B cell (primary cell): ENCODE measurements around the gene NLRX1. TPM values are rescaled to one million over a fixed set of nuclear protein-coding genes. Genes with fewer than 3 reads are reported as not detected.

Source experiments
- ATAC-seq: fragments of 200-7000 bp; cut with Tn5 transposase; one replicate; pipeline ENCODE4 v1.10.0; 2021; ENCODE audit warnings: low read depth, mild to moderate bottlenecking, moderate number of reproducible peaks, moderate library complexity
- CTCF ChIA-PET: fragments of 350-600 bp; sonication (Branson Sonifier 250); formaldehyde crosslinking; loops from one replicate; lab custom pipeline; 2021; ENCODE audit warnings: antibody characterized with exemption, inconsistent platforms; lab: Charles Lee
- POLR2A ChIA-PET: fragments of 350-600 bp; sonication (Branson Sonifier 250); formaldehyde crosslinking; loops from one replicate; lab custom pipeline; 2021; ENCODE audit warnings: antibody characterized with exemption; lab: Charles Lee
- DNase-seq: peaks from one replicate; pipeline ENCODE4 v3.0.0; 2013
- H2AFZ ChIP-seq: 2 replicates; pipeline ENCODE4 v1.6.1; 2012; ENCODE audit warnings: mild to moderate bottlenecking, low read depth, low read length; ENCODE audit not compliant: insufficient read depth, poor library complexity, severe bottlenecking
- H3K27ac ChIP-seq, 2 donors: 1 replicate in 1 of 2; 2 replicates in 1 of 2; pipeline ENCODE4 v1.5.1; 2012 to 2013; ENCODE audit warnings: low read length in 2 of 2, mild to moderate bottlenecking in 2 of 2, moderate library complexity in 1 of 2
- H3K27me3 ChIP-seq, 4 experiments: fragments of 200-600 bp in 1 of 4; sonication (generic) in 1 of 4; replicated peaks in 1 of 4; 1 replicate in 2 of 4; 2 replicates in 2 of 4; pipeline versions ENCODE4 v1.6.1 to v1.7.0; 2013 to 2016; ENCODE audit warnings: low read length in 3 of 4, mild to moderate bottlenecking in 2 of 4, mixed read lengths in 1 of 4, moderate library complexity in 1 of 4; ENCODE audit not compliant: insufficient read depth in 4 of 4, control insufficient read depth in 3 of 4; ENCODE audit errors: control extremely low read depth in 1 of 4
- H3K36me3 ChIP-seq, 2 experiments: replicated peaks in 1 of 2; 1 replicate in 1 of 2; 2 replicates in 1 of 2; pipeline versions ENCODE4 v1.6.1 to v1.7.1; 2013; ENCODE audit warnings: low read length in 1 of 2; ENCODE audit not compliant: insufficient read depth in 2 of 2, control insufficient read depth in 1 of 2; ENCODE audit errors: control extremely low read depth in 1 of 2, extremely low read depth in 1 of 2
- H3K4me1 ChIP-seq, 2 donors: fragments of 200-600 bp in 1 of 2; sonication (generic) in 1 of 2; 1 replicate in 1 of 2; 2 replicates in 1 of 2; pipeline versions ENCODE4 v1.5.1 to v1.6.1; 2013 to 2017; ENCODE audit warnings: low read length in 2 of 2; ENCODE audit not compliant: control insufficient read depth in 2 of 2, insufficient read depth in 2 of 2
- H3K4me2 ChIP-seq: replicated peaks from 2 replicates; pipeline ENCODE3; 2012; ENCODE audit warnings: mild to moderate bottlenecking, low read depth, low read length; ENCODE audit not compliant: poor library complexity, severe bottlenecking
- H3K4me3 ChIP-seq, 5 experiments: fragments of 200-600 bp in 1 of 5; sonication (generic) in 1 of 5; 1 replicate in 3 of 5; 2 replicates in 2 of 5; pipeline versions ENCODE4 v1.5.1 to v1.7.0; 2011 to 2016; ENCODE audit warnings: low read length in 4 of 5, mild to moderate bottlenecking in 4 of 5, low read depth in 2 of 5, control low read depth in 1 of 5, moderate library complexity in 1 of 5; ENCODE audit not compliant: insufficient read depth in 1 of 5; ENCODE audit errors: control extremely low read depth in 1 of 5, extremely low read depth in 1 of 5
- H3K79me2 ChIP-seq: fragments of 200-600 bp; sonication (generic); one replicate; pipeline ENCODE4 v1.6.0; 2016; ENCODE audit warnings: low read length; ENCODE audit not compliant: control insufficient read depth, insufficient read depth
- H3K9ac ChIP-seq: fragments of 200-600 bp; sonication (generic); 2 replicates; pipeline ENCODE4 v1.6.1; 2017; ENCODE audit warnings: mild to moderate bottlenecking, low read length, moderate library complexity
- H3K9me3 ChIP-seq, 3 donors: one replicate each; pipeline versions ENCODE4 v1.6.1 to v1.7.1; 2013; ENCODE audit warnings: low read length in 2 of 3; ENCODE audit not compliant: control insufficient read depth in 2 of 3, insufficient read depth in 1 of 3; ENCODE audit errors: control extremely low read depth in 1 of 3
- H4K20me1 ChIP-seq: 2 replicates; pipeline ENCODE4 v1.6.0; 2012; ENCODE audit warnings: mild to moderate bottlenecking, low read length; ENCODE audit not compliant: insufficient read depth, control insufficient read depth, poor library complexity, severe bottlenecking
- H3K27ac Mint-ChIP-seq: one replicate; pipeline ENCODE4 v1.8.0; 2021; ENCODE audit warnings: mixed read lengths
- H3K27me3 Mint-ChIP-seq: one replicate; pipeline ENCODE4 v1.8.0; 2021; ENCODE audit warnings: mixed read lengths
- H3K4me1 Mint-ChIP-seq: one replicate; pipeline ENCODE4 v1.8.0; 2021; ENCODE audit warnings: mixed read lengths
- H3K4me3 Mint-ChIP-seq: one replicate; pipeline ENCODE4 v1.8.0; 2021; ENCODE audit warnings: mixed read lengths
- H3K9me3 Mint-ChIP-seq: one replicate; pipeline ENCODE4 v1.8.0; 2022; ENCODE audit warnings: mixed read lengths; ENCODE audit not compliant: insufficient read depth
- EZH2 ChIP-seq: IDR thresholded peaks from 2 replicates; pipeline ENCODE4 v1.6.1; 2012; ENCODE audit warnings: borderline replicate concordance, low read depth, mild to moderate bottlenecking, moderate library complexity, low read length; ENCODE audit not compliant: insufficient read depth, poor library complexity, severe bottlenecking
- WGBS: methylation state at CpG from one replicate; pipeline ENCODE4 v1.1.5; 2013; ENCODE audit warnings: missing lambda C conversion rate; ENCODE audit not compliant: insufficient coverage; 5-methylcytosine and 5-hydroxymethylcytosine counted together
- intact Hi-C: fragments of 100-400 bp; cut with micrococcal nuclease; formaldehyde crosslinking; loops from one replicate; pipeline ENCODE4 v1.10.0; 2022
- polyA plus RNA-seq: library from polyadenylated mRNA; depleted of rRNA; stranded (reverse); fragments of >200 nt; gene quantifications from 2 replicates; pipeline ENCODE4 v1.2.3, GENCODE V29; 2012
- total RNA-seq, 2 donors: library from RNA; stranded (reverse); fragments of 120-200 nt in 1 of 2; gene quantifications; 1 replicate in 1 of 2; 2 replicates in 1 of 2; pipeline versions ENCODE4 v1.2.3 to v1.2.4, GENCODE V29; 2013 to 2022
- TF ChIP-seq, protein P1 (sequence below): fragments of 200-600 bp; IDR thresholded peaks from one replicate; pipeline ENCODE4 v1.8.0; 2022; ENCODE audit warnings: antibody characterized with exemption, mild to moderate bottlenecking

Gene NLRX1
- total and polyA plus RNA-seq, 2 donors (not counting 1 experiment from before 2014, with no cell fraction given): 6.3 to 10.4 TPM

DNA sequence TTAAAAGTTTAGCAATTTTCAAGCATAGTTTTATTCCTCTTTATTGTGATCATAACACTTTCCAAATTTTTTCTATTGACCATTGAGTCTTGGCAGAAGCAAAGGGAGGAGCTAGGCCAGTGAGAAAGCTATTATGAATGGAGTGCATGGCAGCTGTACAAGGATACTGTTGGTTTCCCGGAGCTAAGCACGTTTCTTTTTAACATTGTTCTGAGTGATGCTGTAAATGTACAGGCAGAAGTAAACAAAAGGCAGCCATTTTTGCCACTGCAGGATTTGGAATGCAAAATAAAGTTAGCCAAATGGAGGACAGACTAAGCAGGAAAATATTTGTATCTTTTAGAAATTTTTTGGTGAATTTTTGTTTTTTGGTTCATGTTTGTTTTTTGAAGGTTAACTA, 53.8 kb downstream of the NLRX1 start:
- Histone ChIP-seq H3K4me2 (no peak overlapping the region), H3K9ac (no peak overlapping the region)
- POLR2A ChIA-PET: interaction anchor here (0.6 kb wide), 1 partner anchor 168 kb away, joined by 6 read pairs; no protein-coding TSS in a partner anchor

DNA sequence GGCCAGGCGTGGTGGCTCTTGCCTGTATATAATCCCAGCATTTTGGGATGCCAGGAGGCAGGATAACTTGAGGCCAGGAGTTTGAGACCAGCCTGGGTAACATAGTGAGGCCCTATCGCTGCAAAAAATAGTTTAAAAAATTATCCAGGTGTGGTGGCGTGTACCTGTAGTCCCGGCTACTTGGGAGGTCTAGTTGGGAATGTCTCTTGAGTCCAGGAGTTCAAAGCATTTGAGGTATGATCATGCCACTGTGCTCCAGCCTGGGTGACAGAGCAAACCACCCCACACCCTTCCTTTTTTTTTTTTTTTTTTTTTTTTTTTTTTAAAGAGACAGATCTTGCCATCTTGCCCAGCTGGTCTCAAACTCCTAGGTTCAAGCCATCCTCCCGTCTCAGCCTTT, 54.4 kb downstream of the NLRX1 start:
- no peaks in the 10 kb centered on the region for H3K27me3 Mint-ChIP-seq
- WGBS: 100% methylated on average over 1 of the region's 5 CpGs
- ChIA-PET CTCF (interaction anchor here (1.4 kb wide), 1 partner anchor 13 kb away, joined by 5 read pairs; no protein-coding TSS in a partner anchor), POLR2A (no interaction called here)
- TF ChIP-seq, protein P1, sequence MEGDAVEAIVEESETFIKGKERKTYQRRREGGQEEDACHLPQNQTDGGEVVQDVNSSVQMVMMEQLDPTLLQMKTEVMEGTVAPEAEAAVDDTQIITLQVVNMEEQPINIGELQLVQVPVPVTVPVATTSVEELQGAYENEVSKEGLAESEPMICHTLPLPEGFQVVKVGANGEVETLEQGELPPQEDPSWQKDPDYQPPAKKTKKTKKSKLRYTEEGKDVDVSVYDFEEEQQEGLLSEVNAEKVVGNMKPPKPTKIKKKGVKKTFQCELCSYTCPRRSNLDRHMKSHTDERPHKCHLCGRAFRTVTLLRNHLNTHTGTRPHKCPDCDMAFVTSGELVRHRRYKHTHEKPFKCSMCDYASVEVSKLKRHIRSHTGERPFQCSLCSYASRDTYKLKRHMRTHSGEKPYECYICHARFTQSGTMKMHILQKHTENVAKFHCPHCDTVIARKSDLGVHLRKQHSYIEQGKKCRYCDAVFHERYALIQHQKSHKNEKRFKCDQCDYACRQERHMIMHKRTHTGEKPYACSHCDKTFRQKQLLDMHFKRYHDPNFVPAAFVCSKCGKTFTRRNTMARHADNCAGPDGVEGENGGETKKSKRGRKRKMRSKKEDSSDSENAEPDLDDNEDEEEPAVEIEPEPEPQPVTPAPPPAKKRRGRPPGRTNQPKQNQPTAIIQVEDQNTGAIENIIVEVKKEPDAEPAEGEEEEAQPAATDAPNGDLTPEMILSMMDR: no peak
- no peak for TF ChIP-seq EZH2
- Histone ChIP-seq H3K4me1 (peaks cover 0 to 3% of the 10 kb centered on the region in 2 donors), H3K27ac (no peak overlapping the region), H2AFZ (no peak overlapping the region), H3K4me2 (no peak overlapping the region), H4K20me1 (peaks cover 83% of the 10 kb centered on the region), H3K27me3 (no peaks in the 10 kb centered on the region), H3K4me3 (no peak overlapping the region), H3K9me3 (no peaks in the 10 kb centered on the region), H3K79me2 (peaks cover 97% of the 10 kb centered on the region), H3K9ac (no peak overlapping the region), H3K36me3 (peaks cover 4 to 5% of the 10 kb centered on the region in 2 experiments)
- H3K27ac Mint-ChIP-seq: no peak overlapping the region
- intact Hi-C loops: no loop called here
- no peaks in the 10 kb centered on the region for H3K9me3 Mint-ChIP-seq
- H3K4me3 Mint-ChIP-seq: no peak overlapping the region
- peaks cover 37% of the 10 kb centered on the region for H3K4me1 Mint-ChIP-seq
- DNase-seq (no peak), ATAC-seq (no peak)

More for the DNA sequence above, 53.8 kb downstream of the NLRX1 start:
- 76% methylated on average over 2 of the region's 2 CpGs for WGBS
- no peak overlapping the region for H2AFZ ChIP-seq
- H3K9me3 Mint-ChIP-seq: no peaks in the 10 kb centered on the region
- DNase-seq (no peak), ATAC-seq (no peak)
- no peak overlapping the region for H3K27ac Mint-ChIP-seq
- no peaks in the 10 kb centered on the region for H3K27me3 ChIP-seq
- peaks cover 1 to 5% of the 10 kb centered on the region in 2 experiments for H3K36me3 ChIP-seq
- peaks cover 83% of the 10 kb centered on the region for H4K20me1 ChIP-seq
- CTCF ChIA-PET: interaction anchor here (0.6 to 1.4 kb wide), 2 partner anchors 13 to 281 kb away, joined by 3 to 5 read pairs; no protein-coding TSS in a partner anchor
- H3K4me3 Mint-ChIP-seq: no peak overlapping the region
- H3K9me3 ChIP-seq: no peaks in the 10 kb centered on the region
- intact Hi-C loops: no loop called here
- peaks cover 36% of the 10 kb centered on the region for H3K4me1 Mint-ChIP-seq
- peak overlapping the region in 1 of 2 donors; percentile 33 for H3K27ac ChIP-seq
- H3K79me2 ChIP-seq: peaks cover 97% of the 10 kb centered on the region
- TF ChIP-seq, protein P1: no peak
- no peak for TF ChIP-seq EZH2
- H3K4me3 ChIP-seq: no peak overlapping the region
- H3K4me1 ChIP-seq: peaks cover 0 to 6% of the 10 kb centered on the region in 2 donors
- no peaks in the 10 kb centered on the region for H3K27me3 Mint-ChIP-seq
